ENCODE data around the gene ARHGEF7. TPM values are rescaled to one million over a fixed set of nuclear protein-coding genes. Genes with fewer than 3 reads are reported as not detected.

Gene ARHGEF7
- total RNA-seq, 1 experiment from 2014 or later = 47.3 TPM

DNA sequence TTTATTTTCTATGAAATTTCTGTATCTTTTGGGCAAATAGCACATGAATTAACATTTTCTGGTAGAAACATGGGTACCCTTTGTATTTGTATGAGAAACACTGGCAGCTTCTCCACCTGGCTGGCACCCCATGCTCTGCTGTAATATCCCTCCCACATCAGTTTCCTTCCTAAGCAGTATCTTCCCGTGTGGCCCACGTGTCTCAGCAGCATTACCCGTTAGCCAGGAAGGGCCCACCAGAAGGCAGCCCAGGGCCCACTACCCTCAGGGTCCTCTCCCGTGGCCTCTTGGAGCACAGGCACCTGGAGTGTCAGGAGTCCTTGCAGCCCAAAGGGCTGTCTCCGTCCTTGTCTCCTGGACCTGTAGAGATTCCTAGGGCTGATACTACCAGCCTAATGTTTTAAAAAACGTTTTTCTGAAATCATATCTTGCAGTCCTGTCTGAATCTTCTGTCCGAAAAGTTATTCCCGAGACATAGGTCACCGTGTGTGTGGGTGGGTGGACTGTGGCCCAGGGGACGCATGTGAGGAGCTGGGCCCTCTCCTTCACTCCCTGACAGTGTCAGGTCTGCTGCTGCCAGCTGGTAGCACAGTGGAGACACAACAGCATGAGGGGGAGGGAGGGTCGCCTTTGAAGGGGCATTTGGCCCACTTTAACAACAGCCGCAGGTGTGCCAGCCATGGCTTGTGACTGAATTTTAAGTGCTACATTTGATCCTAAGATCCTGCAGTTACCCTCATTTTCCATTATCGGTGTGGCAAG, 183.3 kb downstream of the ARHGEF7 start (continued):
- TF ChIP-seq MXD4 (CRISPR knock-in tag; IDR thresholded peaks at IDR 0.05; ENCODE audit: borderline replicate concordance) (no peak), ZNF423 (CRISPR knock-in tag; IDR thresholded peaks at IDR 0.05) (no peak), EMX1 (CRISPR knock-in tag; IDR thresholded peaks at IDR 0.05) (no peak), ZNF416 (CRISPR knock-in tag; IDR thresholded peaks at IDR 0.05) (no peak), ZBTB21 (CRISPR knock-in tag; IDR thresholded peaks at IDR 0.05; ENCODE audit: borderline replicate concordance) (no peak)
- TF ChIP-seq, protein P1, sequence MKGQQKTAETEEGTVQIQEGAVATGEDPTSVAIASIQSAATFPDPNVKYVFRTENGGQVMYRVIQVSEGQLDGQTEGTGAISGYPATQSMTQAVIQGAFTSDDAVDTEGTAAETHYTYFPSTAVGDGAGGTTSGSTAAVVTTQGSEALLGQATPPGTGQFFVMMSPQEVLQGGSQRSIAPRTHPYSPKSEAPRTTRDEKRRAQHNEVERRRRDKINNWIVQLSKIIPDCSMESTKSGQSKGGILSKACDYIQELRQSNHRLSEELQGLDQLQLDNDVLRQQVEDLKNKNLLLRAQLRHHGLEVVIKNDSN (CRISPR knock-in tag; IDR thresholded peaks at IDR 0.05) = no peak

DNA sequence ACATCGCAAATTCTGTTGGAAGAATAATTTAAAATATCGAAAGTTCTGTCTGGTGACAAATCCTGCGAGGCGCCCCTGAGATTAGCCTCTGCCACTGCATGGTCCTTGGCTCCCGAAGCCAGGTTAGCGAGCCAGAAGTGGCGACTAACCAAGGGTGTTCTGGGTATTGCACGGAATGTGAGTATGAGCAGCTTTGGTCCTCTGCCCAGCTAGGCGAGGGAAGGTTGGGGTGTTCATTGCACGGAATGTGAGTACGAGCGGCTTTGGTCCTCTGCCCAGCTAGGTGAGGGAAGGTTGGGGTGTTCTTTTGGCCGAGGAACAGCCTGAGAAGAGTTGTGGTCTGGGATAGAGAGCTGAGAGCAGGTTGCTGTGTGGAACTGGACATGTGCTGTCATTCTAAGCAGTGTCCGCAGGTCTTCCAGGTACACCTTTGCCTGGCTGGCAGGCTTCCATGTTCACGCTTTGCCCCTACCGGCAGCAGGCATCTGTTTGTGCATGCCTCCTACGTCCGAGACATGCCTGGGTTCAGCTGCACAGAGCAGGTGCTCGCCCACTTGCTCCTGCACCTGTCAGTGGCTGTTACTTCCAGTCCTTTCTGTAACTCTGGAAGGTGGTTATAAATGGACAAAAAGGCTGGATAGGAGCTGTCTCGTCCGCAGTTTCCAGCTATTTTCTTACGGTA, 187.1 kb downstream of the ARHGEF7 start:
- Mint-ChIP-seq H3K27me3 (ENCODE audit: low read depth) (no peaks in the 10 kb centered on the region), H3K27ac (no peak overlapping the region), H3K36me3 (peaks cover 60% of the 10 kb centered on the region), H3K4me1 (no peaks in the 10 kb centered on the region), H3K4me3 (no peak overlapping the region), H3K9me3 (peaks cover 6% of the 10 kb centered on the region)
- CTCF ChIA-PET = no interaction called here
- no peak for ATAC-seq
- POLR2A ChIA-PET = no interaction called here
- TF ChIP-seq, protein P2, sequence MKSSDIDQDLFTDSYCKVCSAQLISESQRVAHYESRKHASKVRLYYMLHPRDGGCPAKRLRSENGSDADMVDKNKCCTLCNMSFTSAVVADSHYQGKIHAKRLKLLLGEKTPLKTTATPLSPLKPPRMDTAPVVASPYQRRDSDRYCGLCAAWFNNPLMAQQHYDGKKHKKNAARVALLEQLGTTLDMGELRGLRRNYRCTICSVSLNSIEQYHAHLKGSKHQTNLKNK (CRISPR knock-in tag; IDR thresholded peaks at IDR 0.05) = no peak
- TF ChIP-seq, protein P3, sequence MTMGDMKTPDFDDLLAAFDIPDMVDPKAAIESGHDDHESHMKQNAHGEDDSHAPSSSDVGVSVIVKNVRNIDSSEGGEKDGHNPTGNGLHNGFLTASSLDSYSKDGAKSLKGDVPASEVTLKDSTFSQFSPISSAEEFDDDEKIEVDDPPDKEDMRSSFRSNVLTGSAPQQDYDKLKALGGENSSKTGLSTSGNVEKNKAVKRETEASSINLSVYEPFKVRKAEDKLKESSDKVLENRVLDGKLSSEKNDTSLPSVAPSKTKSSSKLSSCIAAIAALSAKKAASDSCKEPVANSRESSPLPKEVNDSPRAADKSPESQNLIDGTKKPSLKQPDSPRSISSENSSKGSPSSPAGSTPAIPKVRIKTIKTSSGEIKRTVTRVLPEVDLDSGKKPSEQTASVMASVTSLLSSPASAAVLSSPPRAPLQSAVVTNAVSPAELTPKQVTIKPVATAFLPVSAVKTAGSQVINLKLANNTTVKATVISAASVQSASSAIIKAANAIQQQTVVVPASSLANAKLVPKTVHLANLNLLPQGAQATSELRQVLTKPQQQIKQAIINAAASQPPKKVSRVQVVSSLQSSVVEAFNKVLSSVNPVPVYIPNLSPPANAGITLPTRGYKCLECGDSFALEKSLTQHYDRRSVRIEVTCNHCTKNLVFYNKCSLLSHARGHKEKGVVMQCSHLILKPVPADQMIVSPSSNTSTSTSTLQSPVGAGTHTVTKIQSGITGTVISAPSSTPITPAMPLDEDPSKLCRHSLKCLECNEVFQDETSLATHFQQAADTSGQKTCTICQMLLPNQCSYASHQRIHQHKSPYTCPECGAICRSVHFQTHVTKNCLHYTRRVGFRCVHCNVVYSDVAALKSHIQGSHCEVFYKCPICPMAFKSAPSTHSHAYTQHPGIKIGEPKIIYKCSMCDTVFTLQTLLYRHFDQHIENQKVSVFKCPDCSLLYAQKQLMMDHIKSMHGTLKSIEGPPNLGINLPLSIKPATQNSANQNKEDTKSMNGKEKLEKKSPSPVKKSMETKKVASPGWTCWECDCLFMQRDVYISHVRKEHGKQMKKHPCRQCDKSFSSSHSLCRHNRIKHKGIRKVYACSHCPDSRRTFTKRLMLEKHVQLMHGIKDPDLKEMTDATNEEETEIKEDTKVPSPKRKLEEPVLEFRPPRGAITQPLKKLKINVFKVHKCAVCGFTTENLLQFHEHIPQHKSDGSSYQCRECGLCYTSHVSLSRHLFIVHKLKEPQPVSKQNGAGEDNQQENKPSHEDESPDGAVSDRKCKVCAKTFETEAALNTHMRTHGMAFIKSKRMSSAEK (CRISPR knock-in tag; IDR thresholded peaks at IDR 0.05; ENCODE audit: borderline replicate concordance) = no peak
- TF ChIP-seq ZNF232 (CRISPR knock-in tag; IDR thresholded peaks at IDR 0.05) = no peak
- TF ChIP-seq, protein P4, sequence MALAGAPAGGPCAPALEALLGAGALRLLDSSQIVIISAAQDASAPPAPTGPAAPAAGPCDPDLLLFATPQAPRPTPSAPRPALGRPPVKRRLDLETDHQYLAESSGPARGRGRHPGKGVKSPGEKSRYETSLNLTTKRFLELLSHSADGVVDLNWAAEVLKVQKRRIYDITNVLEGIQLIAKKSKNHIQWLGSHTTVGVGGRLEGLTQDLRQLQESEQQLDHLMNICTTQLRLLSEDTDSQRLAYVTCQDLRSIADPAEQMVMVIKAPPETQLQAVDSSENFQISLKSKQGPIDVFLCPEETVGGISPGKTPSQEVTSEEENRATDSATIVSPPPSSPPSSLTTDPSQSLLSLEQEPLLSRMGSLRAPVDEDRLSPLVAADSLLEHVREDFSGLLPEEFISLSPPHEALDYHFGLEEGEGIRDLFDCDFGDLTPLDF (CRISPR knock-in tag; IDR thresholded peaks at IDR 0.05) = no peak
- DNase-seq (ENCODE audit: low spot score) = no peak

DNA sequence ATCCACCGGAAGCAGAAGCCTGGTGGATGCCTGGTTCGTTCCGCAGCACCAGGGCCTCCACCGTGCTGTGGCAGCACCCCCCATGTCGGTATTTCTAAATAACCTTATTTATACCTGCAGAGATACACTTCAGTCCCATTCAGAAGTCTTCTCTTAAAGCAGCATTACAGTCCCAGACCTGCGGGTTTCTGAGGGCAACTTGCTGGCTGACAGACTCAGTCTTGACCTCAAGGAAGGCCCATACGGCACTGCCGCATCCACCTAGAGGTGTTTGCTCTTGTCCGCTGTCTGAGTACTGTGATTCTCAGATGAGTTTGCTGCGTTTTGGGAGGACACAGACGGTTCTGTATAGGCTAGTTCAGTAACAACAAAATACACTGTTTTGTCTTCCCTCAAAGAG, 188.4 kb downstream of the ARHGEF7 start:
- Mint-ChIP-seq H3K36me3 (peaks cover 67% of the 10 kb centered on the region), H3K4me3 (no peak overlapping the region), H3K4me1 (no peaks in the 10 kb centered on the region), H3K9me3 (peaks cover 12% of the 10 kb centered on the region), H3K27me3 (ENCODE audit: low read depth) (no peaks in the 10 kb centered on the region), H3K27ac (no peak overlapping the region)
- ATAC-seq (no peak), DNase-seq (ENCODE audit: low spot score) (no peak)
- ChIA-PET POLR2A (no interaction called here), CTCF (no interaction called here)
- TF ChIP-seq NFE2L1 (CRISPR knock-in tag; IDR thresholded peaks at IDR 0.05) (no peak), CREB1 (CRISPR knock-in tag; IDR thresholded peaks at IDR 0.05) (no peak), SMAD4 (CRISPR knock-in tag; IDR thresholded peaks at IDR 0.05) (no peak), ZNF138 (CRISPR knock-in tag; conservative IDR thresholded peaks at IDR 0.05) (no peak)
- TF ChIP-seq, protein P5, sequence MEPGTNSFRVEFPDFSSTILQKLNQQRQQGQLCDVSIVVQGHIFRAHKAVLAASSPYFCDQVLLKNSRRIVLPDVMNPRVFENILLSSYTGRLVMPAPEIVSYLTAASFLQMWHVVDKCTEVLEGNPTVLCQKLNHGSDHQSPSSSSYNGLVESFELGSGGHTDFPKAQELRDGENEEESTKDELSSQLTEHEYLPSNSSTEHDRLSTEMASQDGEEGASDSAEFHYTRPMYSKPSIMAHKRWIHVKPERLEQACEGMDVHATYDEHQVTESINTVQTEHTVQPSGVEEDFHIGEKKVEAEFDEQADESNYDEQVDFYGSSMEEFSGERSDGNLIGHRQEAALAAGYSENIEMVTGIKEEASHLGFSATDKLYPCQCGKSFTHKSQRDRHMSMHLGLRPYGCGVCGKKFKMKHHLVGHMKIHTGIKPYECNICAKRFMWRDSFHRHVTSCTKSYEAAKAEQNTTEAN (CRISPR knock-in tag; IDR thresholded peaks at IDR 0.05) = no peak
- TF ChIP-seq, protein P6, sequence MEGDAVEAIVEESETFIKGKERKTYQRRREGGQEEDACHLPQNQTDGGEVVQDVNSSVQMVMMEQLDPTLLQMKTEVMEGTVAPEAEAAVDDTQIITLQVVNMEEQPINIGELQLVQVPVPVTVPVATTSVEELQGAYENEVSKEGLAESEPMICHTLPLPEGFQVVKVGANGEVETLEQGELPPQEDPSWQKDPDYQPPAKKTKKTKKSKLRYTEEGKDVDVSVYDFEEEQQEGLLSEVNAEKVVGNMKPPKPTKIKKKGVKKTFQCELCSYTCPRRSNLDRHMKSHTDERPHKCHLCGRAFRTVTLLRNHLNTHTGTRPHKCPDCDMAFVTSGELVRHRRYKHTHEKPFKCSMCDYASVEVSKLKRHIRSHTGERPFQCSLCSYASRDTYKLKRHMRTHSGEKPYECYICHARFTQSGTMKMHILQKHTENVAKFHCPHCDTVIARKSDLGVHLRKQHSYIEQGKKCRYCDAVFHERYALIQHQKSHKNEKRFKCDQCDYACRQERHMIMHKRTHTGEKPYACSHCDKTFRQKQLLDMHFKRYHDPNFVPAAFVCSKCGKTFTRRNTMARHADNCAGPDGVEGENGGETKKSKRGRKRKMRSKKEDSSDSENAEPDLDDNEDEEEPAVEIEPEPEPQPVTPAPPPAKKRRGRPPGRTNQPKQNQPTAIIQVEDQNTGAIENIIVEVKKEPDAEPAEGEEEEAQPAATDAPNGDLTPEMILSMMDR (IDR thresholded peaks at IDR 0.05) = no peak
- TF ChIP-seq, protein P7, sequence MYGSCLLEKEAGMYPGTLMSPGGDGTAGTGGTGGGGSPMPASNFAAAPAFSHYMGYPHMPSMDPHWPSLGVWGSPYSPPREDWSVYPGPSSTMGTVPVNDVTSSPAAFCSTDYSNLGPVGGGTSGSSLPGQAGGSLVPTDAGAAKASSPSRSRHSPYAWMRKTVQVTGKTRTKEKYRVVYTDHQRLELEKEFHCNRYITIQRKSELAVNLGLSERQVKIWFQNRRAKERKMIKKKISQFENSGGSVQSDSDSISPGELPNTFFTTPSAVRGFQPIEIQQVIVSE (CRISPR knock-in tag; IDR thresholded peaks at IDR 0.05; ENCODE audit: borderline replicate concordance) = no peak
- TF ChIP-seq, protein P1 (CRISPR knock-in tag; IDR thresholded peaks at IDR 0.05) = no peak
- TF ChIP-seq, protein P4 (CRISPR knock-in tag; IDR thresholded peaks at IDR 0.05) = no peak
- TF ChIP-seq, protein P8, sequence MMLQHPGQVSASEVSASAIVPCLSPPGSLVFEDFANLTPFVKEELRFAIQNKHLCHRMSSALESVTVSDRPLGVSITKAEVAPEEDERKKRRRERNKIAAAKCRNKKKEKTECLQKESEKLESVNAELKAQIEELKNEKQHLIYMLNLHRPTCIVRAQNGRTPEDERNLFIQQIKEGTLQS (CRISPR knock-in tag; conservative IDR thresholded peaks at IDR 0.05) = no peak
